HG03558 (cell line): Measurements from ENCODE around the gene GPC6.

Experiments used
- ATAC-seq: cut with Tn5 transposase; IDR thresholded peaks from one replicate; pipeline ENCODE4 v1.9.1; 2021; ENCODE audit warnings: moderate number of reproducible peaks; ENCODE audit not compliant: unreplicated experiment; ENCODE audit errors: extremely low read depth

GPC6 gene

GRCh38 chr13:93755341-93755740, 528.7 kb downstream of the GPC6 start:
- ATAC-seq: no peak

DNA sequence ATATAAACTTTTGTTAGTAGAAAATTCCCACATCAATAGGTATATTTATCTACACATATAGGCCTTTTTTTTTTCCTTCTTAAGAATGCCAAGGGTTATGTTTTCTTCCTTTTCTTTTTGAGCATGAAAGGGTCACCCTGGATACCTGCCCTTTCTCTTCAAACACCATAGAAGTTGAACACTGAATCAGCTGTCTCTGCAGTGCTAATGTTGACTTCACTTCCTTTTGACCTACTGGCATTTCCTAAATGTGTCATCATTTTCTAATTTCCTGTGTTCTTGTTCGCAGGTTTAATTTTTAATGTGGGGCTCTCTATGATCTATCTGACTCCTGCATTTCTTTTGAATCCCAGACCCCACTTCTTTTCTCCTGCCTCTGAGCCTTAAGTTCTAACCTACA, 532.0 kb downstream of the GPC6 start:
- no peak for ATAC-seq

DNA sequence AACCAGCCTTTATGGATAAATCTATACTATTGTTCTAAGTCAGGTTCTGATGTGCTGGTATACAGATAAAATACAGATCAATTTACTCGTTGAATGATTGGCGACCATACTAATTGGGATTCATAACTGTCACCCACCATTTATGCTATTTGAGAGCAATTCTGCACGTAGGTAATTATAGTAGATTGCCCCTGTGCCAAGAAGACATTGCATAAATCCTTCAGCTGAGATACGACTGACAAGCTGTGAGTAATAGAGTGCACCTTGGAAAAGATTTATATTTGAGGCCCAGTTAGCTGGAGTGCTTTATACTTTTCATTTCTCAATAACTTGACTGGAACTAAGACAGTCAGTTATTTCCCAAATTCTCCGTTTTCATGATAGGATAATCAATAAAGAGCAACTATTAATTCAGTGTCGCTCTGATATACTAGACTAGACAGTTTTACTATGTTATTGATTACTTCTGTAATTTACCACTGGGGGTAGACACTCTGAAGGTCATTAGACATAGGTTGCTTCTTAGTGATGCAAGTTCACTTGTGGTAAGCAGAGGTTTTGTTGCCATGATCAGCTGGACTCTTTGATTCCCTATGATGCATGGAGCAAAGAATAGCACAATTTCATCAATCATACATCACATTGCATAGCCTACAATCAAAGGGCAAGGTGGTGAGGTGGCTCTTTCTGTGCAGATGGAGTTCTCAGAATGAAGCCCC, 536.3 kb downstream of the GPC6 start:
- no peak for ATAC-seq

DNA sequence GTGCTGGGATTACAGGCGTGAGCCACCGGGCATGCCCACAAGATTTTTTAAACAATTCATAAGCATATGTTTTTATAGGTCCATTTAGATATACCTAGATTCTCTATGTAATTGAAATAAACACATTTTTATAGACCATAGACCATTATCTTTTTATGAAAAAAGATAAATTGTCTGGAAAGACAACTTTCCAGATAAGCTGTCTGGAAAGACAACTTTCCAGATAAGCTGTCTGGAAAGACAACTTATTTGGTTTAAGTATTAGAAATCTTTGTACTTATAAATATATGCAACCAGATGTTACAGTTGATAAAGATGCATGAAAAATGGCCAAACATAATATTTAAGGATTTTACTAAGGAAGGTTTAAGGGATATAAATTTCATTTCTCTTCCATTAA, 538.5 kb downstream of the GPC6 start:
- ATAC-seq: no peak

GRCh38 chr13:93765811-93766210, 539.2 kb downstream of the GPC6 start:
- ATAC-seq: no peak

DNA sequence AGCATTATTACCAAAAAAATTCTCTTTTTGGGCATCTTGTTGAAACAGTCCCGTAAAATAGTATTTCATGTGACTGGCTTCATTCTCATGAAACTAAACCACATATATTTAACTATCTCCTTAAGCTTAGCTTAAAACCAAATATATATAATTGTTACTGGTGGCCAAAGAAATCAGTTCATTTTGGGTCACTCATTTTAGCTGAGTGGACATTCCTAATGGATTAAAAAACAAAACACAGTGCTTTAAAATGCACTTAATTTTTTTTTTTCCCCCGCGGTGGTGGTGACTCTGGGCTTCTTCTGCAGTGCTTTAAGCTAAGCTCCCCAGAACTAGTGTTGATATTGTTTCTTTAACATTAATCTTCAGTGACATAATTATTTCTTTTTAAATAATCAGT, 540.1 kb downstream of the GPC6 start:
- ATAC-seq: no peak

DNA sequence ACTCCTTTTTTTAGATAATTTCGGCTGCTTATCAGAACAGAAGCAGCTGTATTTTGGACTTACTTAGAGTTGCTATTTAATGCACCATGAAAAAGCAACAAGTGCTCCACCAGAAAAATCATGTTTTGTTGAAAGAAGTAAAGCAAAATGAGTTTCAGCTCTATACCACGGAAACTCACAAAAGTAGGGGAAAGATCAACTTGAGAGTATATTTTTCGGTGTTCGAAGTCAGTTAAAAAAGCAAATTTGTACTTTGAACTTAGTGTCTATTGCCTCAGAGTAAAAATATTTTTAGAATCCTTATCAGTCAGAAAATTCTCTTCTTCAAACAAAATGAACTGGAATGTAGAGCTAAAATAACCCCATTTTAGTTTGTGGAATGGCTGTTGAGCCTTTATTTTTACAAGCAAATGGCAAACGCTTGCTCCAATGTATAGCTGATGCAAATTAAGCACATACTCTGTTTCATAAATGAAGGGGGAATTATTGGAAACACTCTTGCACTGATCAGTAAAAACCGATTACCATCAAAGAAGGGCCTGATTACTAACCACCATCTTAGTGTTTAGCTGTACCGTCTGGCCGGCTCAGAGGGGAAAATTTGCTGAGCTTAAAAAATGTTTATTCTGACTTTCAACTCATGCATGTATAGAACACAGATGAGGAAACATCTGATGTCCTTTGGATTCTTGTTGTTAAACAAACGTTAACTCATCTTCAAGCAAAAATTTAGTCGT, 540.7 kb downstream of the GPC6 start:
- no peak for ATAC-seq

DNA sequence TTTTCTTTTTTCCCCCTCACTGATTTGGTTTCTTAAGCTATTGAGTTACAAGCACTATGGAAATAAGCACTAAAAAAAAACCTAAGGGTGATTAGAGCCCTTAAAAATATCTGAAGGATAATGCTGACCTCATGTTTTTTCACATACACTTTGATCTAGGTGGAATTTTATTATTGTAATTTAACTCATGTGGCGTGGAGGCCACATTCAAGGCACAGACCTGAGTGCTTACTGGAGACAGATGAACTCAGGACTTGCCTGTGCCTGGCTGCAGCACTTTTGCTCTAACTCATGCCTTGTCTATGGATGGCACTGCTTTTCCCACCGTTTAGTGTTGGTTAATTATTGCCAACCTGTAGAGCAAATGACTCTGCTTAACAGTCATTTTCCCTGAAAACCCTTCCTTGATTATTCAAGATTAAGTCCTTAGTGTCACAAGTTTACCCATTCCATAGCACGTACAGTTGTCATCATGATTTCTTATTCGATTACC, 541.4 kb downstream of the GPC6 start:
- ATAC-seq: no peak

DNA sequence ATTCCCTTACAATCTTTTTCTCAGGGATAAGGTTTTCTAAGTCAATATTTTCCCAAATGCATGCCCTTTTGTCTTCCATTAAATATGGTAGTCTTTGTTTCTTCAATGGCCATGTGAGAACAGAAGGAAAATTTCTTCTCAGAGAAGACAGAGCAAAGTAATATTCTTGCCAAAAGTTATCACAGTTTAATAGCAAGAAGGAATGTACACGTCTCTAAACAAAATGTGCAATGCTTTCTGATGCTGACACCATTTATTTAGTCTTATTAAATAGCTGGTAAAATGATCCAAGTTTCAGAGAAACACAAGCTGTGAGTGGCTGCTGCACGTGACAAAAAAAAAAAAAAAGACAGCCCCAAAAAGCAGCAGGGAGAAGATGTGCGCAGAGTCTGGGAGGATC, 542.5 kb downstream of the GPC6 start:
- no peak for ATAC-seq

DNA sequence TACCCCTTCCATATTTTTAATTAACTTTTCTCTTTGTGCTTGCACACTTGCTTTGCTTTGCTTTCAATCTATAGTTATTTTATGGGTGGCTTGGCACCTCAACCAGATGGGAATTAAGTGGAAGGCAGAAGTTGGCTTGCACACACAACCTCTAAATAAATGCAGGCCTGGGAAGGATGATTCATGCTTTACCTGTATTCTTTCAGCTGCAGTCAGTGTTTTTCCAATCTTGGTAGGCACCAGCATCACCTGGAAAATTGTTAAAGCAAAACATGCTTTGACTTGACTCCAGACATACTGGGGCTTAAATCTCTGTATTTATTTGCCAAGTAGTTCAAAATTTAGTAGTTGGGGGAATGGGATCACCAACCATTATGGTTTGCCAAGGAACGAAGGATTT, 543.0 kb downstream of the GPC6 start:
- no peak for ATAC-seq

- no peak for ATAC-seq
Measured at GRCh38 chr13:93771227-93771626, 544.6 kb downstream of the GPC6 start.

DNA sequence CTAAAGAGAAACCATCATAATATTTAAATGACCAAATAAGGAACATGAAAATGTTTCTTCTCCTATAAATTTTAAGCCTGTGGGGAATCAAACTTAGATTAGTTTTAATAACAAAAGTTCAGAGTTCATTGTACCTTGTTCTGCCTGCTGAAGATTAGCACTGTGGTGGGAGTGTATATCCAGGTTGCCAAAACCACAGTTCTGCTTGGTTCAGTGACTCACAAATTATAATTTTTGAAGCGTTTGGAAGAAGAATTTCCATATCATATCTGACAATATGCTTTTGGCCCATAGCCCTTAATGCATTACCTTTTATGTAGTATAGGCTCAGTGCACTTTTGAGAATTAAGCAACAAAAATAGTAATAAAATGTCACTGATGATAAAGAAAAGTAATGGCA, 545.2 kb downstream of the GPC6 start:
- ATAC-seq: no peak

- no peak for ATAC-seq
Measured at GRCh38 chr13:93774506-93774905, 547.9 kb downstream of the GPC6 start.

GRCh38 chr13:93775027-93775426, 548.4 kb downstream of the GPC6 start:
- ATAC-seq: no peak

DNA sequence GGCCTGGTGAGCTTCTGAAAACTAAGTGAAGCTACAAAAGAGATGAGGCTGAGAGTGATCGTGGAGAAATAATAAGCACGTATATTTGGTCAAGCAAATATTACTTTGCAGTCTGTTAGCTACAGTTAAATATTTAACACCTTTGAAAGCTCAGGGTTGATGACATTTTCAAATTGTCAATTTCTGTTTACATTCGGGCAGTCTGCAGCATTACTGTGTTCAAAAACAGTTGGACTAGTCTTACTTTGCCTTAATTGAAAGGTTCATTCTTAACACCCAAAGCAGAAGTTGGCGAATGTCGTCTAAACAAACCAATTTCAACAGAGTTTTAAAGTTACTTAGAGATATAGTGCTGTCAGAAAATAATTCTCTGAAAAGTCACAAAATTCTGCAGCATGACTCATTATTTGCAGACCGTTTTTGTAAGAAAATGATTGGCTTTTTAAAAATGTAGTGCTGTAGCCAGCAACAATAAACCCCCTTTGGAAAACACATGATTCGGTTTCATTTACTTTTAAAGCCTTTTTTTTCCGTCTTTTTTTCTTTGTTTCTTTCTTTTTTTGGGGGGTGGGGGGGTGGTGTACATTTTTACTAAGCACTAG, 549.0 kb downstream of the GPC6 start:
- no peak for ATAC-seq

DNA sequence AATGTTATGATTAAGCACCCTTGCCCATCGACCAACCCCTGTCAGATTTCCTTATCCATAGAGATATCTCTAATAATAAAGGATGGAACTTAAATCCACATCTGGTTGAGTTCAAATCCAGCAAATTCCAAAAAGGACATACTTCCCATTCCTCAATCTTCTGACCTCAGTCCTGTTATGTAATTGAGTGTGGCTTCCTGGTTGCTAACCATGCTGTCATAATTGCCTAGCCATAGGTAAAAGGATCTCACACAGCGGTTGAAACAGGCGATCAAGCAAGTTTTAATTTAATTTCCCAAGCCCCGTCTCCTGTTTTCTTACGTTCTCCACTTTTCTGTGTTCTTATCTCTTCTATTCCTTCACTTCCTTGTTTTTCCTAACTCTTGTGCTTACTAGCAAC, 550.3 kb downstream of the GPC6 start:
- ATAC-seq: no peak

GRCh38 chr13:93777504-93777903, 550.9 kb downstream of the GPC6 start:
- ATAC-seq: no peak

GRCh38 chr13:93778548-93778947, 551.9 kb downstream of the GPC6 start:
- ATAC-seq: no peak

GRCh38 chr13:93784191-93784590, 557.6 kb downstream of the GPC6 start:
- ATAC-seq: no peak

GRCh38 chr13:93786846-93787489, 560.4 kb downstream of the GPC6 start:
- ATAC-seq: no peak

DNA sequence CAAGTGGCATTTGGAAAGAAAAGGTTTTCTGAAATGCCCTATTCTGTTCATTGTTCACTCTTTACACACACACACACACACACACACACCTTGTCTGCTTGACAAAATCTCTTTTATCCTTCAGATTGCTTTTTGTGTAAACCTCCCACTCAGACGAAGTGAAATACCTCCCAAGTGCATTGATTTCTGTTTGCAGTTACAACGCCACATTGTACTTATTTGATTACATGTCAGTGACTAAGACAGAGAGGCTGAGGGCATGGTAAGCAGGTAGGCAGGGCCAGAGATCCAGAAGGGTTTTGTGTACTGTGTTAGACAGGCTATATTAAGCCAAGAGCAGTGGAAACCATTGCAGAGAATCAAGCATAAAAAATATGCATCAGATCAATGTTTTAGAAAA, 561.8 kb downstream of the GPC6 start:
- ATAC-seq: no peak
